GM18502 (cell line): Measurements from ENCODE around the gene MYLK4.
A peak's percentile ranks its signal among the peaks of the same experiment; 100 is the strongest.
"Not testable (repeated sequence)": the region's sequence is repeated elsewhere in the genome, so short reads cannot be mapped to it uniquely, and the experiment has no call there.

Experiments used
- ATAC-seq: cut with Tn5 transposase; IDR thresholded peaks from one replicate; pipeline ENCODE4 v1.9.1; 2021; ENCODE audit warnings: mild to moderate bottlenecking; ENCODE audit not compliant: unreplicated experiment, poor library complexity

Gene MYLK4

GRCh38 chr6:2780102-2780737 is 29.5 kb upstream of the MYLK4 start:
- ATAC-seq = no peak

DNA sequence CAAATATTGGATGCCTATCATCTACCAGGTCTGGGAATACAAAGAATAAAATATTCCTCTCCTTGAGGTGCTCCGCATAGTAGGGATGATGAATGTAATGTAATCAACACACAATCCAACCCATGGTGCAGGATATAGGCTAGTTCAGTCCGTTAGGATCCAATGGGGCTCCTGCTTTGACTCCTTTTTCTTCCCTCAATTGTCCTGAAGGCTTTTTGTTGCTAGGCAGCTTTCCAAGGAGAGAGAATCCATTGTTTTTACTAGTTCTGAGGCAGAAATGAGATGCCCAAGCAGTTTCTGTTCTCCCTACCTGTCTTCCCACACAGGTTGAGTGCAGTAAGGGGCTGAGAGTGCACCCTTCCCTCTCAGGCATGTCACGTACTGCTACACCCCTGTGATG is 26.5 kb upstream of the MYLK4 start:
- no peak for ATAC-seq

GRCh38 chr6:2775003-2775402 is 24.3 kb upstream of the MYLK4 start:
- no peak for ATAC-seq

- ATAC-seq = no peak
Measured at GRCh38 chr6:2773449-2773848, 22.7 kb upstream of the MYLK4 start.

DNA sequence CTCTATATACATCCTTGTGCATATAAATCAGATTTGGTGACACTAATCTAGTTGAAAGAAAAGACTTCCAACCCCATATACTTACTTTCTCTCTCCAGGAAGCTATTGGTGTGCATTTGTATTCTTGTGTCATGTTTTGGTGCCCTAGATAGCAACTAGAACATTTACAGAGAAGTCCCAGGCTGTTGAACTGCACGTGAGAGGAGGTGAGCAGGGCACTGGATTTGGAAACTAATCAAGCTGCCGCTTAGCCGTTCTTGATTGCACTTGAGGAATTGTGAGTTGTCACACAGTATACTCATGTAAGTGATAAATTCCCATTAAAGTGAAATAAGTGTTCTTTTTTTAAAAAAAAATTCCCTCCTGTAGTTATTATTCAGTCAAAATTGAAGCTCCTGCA is 22.1 kb upstream of the MYLK4 start:
- no peak for ATAC-seq

GRCh38 chr6:2771079-2771478 is 20.4 kb upstream of the MYLK4 start:
- no peak for ATAC-seq

GRCh38 chr6:2770171-2770570 is 19.4 kb upstream of the MYLK4 start:
- no peak for ATAC-seq

DNA sequence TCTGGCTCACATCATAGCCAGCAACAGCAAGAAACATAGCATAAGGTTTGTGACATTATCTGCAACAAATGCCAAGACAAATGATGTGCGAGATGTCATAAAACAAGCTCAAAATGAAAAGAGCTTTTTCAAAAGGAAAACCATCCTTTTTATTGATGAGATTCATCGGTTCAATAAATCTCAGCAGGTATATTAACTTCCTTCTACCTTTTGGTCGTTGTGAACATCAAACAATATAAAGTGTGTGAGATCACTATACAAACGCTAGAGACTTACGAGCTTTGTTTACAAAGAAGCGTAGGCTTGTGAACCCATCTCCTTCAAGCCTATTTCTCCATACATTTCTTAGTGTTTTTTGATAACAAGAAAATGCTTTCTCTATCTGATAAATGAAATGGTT is 18.0 kb upstream of the MYLK4 start:
- no peak for ATAC-seq

DNA sequence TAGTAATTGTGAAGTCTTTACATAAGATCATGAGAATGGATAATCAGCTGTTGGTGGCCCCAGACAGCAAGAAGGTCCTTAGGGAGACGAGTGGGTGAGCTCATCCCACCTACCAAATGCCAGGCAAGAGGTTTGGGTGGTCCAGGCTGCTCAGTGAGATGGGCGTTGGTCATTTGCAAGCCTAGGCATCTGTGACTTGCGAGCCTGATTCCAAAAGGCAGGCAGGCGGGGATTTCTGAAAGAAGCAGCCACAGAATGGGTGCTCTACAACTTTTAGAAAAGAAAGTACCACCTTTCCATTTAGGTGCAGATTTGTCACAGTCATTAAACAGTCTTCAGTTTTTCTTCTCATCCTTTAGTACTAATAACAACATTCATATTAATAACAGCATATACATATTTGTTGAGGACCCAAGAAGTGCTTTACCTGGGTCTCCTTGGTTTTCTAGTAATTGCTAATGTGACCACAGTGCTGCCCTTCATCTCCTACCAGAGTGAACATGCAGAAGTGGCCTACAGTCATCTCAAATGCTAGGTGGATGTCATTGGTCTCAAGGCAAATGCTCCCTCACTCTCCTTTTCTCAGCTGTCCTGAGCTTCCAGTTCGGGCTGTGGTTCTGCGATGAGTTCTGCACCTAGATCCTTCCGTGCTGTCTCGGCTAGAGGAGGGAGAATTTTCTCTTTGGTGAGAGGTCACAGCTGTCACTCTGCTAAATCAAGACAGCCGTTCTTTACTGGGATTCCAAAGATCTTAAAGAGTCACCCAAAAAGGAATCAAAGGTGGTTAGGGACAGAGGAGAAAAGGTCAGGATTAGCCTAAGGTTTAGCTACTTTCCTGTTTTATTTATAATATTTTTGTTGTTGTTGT is 17.2 kb upstream of the MYLK4 start:
- no peak for ATAC-seq

DNA sequence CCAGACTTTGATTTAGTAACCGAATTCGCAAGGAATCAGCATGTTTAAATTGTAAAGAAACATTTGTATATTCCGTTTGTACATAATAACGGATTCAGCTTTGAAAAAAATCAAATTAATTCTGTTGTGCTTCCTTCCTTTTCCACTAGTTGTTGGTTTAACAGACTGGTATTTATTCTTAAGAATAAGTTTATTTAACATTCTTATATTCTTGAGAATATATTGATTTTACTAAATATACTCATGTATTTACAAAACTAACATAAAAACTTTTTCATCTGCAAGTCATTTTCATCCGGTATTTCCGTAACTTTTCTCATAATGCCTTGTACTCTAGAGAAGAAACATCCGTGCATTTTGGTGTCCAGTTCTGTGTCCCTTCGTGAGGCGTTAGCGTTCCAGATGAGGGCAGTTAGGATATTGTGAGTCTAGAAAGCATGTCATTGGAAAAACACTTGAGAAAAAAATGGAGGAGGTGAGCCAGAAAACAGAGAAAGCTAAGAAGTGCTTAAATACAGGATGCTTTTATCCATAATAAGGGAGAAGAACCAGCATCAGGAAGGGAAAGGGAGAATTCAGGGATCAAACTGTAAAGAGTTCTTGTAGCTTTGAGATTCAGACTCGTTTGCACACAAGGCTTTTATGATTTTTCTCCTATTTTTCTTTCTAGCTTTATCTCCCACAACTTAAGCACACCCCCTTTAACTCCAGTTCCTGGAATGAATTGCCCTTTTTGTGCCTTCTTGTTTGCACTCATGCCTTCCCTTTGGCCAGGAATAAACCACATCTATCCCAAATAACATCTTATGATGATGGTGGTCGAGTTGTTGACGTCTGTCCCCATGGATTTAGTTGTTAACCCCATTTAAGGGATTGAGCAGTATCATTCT is 16.3 kb upstream of the MYLK4 start:
- no peak for ATAC-seq

- peak; percentile 4 for ATAC-seq
Measured at GRCh38 chr6:2765896-2766766, 15.4 kb upstream of the MYLK4 start.

DNA sequence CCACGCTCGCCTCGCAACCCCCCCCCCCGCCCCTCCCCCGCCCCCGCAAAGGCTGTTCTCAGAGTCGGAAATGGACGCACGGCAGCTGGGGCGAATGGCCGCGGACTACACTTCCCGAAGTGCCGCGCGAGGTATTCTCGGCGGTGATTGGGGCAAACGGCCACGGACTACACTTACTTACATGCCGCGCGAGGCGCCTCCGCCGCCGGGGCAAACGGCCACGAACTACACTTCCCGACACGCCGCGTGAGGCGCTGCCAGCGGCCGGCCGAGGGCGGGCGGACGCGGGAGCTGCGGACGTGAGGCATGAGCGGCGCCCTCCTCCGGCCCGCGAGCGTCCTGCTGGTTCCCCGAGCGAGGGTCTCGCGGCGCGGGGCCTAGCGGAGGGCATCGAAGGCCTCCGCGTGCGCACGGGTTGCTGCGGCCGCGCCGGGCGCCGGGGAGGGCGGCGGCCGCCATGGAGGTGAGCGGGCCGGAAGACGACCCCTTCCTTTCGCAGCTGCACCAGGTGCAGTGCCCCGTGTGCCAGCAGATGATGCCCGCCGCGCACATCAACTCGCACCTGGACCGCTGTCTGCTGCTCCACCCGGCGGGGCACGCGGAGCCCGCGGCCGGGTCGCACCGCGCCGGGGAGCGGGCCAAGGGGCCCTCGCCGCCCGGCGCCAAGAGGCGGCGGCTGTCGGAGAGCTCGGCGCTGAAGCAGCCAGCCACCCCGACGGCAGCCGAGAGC is 14.6 kb upstream of the MYLK4 start, which contains the start of gene WRNIP1:
WRNIP1 (plus strand) TSS at position 228 of the 730 bp plus-strand sequence; CDS start at position 458, 230 bp downstream.
- ATAC-seq = peak; percentile 86

- ATAC-seq = peak; percentile 61
Measured at GRCh38 chr6:2764610-2765165, 14.0 kb upstream of the MYLK4 start.

DNA sequence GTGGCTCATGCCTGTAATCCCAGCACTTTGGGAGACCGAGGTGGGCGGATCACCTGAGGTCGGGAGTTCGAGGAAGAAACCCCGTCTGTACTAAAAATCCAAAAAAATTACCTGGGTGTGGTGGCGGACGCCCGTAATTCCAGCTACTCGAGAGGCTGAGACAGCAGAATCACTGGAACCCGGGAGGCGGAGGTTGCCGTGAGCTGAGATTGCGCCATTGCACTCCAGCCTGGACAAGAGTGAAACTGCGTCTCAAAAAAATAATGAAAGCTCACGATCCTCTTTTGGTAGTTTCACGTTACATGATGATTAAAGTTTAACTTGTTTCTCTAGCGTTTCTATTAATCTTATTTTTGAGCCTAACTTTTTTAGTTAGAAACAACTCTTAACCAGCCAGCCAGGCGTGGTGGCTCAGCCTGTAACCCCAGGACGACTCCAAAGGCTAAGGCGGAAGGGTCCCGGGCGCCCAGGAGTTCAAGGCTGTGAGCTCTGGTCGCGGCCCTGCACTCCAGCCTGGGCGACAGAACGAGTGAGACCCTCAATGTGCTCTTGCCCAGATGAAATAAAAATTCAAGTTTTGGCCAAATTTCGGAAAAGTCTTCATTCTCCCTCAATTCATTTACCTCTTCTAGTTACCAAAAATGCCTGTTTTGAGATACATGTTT is 13.3 kb upstream of the MYLK4 start:
- no peak for ATAC-seq

DNA sequence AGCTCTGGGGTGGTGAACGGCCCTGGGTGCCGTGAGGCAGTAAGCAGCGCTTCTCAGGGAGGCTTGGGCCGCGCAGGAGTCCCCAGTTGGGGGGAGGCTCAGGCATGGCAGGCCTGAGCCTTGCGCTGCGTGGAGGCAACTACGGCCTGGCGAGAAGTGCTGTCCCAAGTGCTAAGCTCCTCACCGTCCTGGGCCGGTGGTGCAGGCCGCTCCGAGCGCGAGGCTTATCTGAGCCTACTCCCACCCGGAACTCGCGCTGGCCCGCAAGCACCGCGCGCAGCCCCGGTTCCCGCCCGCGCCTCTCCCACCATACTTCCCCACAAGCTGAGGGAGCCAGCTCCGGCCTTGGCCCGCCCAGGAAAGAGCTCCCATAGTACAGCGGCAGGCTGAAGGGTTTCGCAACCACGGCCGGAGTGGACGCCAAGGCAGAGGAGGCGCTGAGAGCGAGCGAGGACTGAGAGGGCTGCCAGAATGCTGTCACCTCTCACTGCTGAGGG is 12.7 kb upstream of the MYLK4 start:
- ATAC-seq = no peak

DNA sequence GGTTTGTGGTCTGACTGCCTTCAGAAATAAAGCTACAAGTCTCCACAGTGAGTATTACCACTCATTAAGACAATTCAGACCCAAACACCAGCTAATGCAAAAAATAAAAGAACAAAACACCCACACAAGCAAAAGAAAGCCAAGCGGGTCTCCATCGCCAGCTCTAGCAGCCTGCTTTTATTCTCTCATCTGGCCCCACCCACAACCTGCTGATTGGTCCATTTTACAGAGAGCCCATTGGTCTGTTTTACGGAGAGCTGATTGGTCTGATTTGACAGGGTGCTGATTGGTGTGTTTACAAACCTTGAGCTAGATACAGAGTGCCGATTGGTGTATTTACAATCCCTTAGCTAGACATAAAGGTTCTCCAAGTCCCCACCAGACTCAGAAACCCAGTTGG is 12.1 kb upstream of the MYLK4 start:
- not testable (repeated sequence) for ATAC-seq

- no peak for ATAC-seq
Measured at GRCh38 chr6:2760882-2761842, 10.4 kb upstream of the MYLK4 start.
